Measurements from ENCODE around the gene PPP2R2D.

PPP2R2D gene

DNA sequence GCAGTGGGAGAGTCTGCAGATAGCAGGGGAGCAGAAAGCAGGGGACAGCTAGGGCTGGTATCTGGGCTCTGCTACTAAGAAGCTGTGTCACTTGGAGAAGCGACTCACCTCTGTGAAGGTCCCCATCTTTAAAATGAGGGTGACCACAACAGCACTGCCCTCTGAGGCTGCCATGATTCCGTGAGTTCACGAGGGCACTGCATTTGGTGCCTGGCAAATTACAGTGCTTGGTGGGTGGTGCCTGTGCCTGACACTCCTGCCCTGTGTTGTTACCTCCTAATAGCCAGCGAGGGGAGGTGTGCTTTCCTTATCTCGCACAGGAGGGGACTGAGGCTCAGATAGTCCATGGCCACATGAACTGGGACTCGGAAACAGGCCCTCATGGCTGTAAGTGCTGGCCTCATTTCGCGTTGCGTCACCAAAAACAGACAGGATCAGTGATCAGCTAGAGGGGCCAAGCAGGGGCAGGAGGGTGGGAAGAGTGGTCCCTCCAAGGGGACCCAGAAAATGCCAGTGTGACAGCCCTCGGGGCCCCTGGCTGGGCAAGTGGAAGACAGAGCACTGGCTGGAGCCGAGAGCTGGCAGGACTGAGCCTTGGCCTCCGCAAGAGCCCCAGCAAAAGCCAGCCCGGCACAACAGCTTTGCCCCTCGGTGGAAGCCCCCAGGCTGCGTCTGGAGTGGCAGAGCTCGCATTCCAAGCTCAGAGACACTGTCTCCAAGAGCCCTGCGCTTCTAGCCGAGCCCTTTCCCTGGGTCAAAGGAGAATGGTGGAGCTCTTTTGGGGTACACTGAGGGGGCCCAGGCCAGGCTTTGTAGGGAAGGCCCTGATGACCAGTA, 98.3 kb downstream of the PPP2R2D start:
- DNase-seq (ENCODE audit: low read depth): no peak

DNA sequence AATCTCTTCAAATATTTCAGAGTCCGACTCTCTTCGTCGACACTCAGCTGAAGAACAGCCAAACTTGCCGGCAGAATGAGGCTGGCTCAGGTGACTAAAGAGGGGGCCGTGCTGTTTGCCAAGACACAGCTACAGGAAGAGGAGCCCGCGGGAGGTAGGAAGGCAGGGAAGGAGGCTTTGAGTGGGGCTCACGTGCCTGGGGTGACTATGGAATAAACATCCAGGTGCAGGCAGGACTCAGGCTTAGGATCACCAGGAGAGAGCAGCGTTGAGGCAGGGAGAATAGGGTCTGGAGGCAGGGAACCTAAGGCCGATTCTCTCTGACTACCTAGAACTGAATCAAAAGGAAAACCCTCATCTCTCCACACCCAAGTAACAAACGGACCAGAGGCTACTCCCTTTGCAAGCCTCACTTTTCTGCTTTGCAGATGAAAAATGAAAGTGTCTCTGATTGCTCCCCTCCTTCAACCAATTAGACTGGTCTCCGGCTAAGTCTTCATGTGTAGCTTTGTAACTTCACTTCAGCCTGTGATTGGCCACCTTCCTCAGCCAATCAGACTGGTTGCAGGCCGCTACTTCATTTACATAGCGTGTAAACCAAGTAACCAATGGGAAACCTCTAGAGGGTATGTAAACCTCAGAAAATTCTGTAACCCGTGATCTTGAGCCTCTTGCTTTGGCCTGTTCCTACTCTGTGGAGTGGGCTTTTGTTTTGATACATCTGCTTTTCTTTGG, 100.6 kb downstream of the PPP2R2D start:
- no peak for DNase-seq (ENCODE audit: low read depth)

- no peak for DNase-seq (ENCODE audit: low read depth)
Measured at GRCh38 chr10:132002004-132002403, 101.2 kb downstream of the PPP2R2D start.

GRCh38 chr10:132003282-132003924, 102.6 kb downstream of the PPP2R2D start:
- DNase-seq (ENCODE audit: low read depth): no peak

DNA sequence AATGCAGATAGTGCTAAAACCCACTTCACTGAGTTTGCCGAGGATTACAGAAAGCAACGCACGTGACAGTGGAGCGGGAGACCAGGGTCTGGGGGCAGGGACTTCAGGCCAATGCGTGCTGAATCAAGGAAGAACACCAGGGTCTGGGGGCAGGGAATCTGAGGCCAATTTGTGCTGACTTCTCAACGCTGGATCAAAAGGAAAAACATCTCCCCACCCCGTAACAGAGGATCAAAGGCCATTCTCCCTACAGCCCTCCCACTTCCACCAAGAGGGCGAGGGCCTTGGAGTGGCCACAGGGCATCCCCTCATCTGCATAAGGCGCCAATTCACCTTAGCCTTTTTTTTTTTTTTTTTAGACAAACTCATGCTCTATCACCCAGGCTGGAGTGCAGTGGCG, 103.2 kb downstream of the PPP2R2D start:
- DNase-seq (ENCODE audit: low read depth): no peak

DNA sequence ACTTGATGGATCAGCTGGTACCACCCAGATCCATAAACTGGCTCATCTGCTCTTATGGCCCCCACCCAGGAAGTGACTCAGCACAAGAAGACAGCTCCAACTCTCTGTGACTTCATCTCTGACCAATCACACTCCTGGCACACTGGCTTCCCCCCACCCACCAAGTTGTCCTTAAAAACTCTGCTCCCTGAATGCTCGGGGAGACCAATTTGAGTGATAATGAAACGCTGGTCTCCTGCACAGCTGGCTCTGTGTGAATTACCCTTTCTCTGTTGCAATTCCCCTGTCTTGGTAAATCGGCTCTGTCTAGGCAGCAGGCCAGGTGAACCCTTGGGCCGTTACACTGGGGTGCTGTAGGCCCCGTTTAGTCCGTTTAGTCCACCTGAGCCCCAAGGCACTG, 104.3 kb downstream of the PPP2R2D start:
- no peak for DNase-seq (ENCODE audit: low read depth)

GRCh38 chr10:132006966-132007365, 106.2 kb downstream of the PPP2R2D start:
- no peak for DNase-seq (ENCODE audit: low read depth)

GRCh38 chr10:132007681-132008080, 106.9 kb downstream of the PPP2R2D start:
- DNase-seq (ENCODE audit: low read depth): no peak

Measured in GM04503 (cell line).